Kidney epithelial cell (primary cell): ENCODE measurements around the gene MPIG6B. TPM values are rescaled to one million over a fixed set of nuclear protein-coding genes. Genes with fewer than 3 reads are reported as not detected.

Experiments
- DNase-seq: peaks from one replicate; pipeline ENCODE4 v3.0.0-alpha.2; 2010; ENCODE audit warnings: low read depth
- H3K27me3 ChIP-seq: 2 replicates; pipeline ENCODE4 v1.6.0; 2011; ENCODE audit warnings: low read length; ENCODE audit not compliant: control insufficient read depth, insufficient read depth
- H3K36me3 ChIP-seq: 2 replicates; pipeline ENCODE4 v1.5.1; 2011; ENCODE audit warnings: low read length; ENCODE audit not compliant: control insufficient read depth, insufficient read depth
- H3K4me3 ChIP-seq: 2 replicates; pipeline ENCODE4 v1.5.1; 2011; ENCODE audit warnings: low read depth, mild to moderate bottlenecking, control low read depth, low read length
- total RNA-seq: library from RNA; depleted of rRNA; stranded (reverse); fragments of >200 nt; gene quantifications from 2 replicates; pipeline ENCODE4 v1.2.3, GENCODE V29; 2015
- TF ChIP-seq, protein P1 (sequence below): IDR thresholded peaks from 2 replicates; pipeline ENCODE4 v1.5.1; 2011; ENCODE audit warnings: mild to moderate bottlenecking, moderate library complexity, low read length, control low read depth, inconsistent platforms; ENCODE audit not compliant: insufficient read depth, poor library complexity, severe bottlenecking

MPIG6B gene
- total RNA-seq, 1 donor from 2014 or later, result 0.29 TPM

DNA sequence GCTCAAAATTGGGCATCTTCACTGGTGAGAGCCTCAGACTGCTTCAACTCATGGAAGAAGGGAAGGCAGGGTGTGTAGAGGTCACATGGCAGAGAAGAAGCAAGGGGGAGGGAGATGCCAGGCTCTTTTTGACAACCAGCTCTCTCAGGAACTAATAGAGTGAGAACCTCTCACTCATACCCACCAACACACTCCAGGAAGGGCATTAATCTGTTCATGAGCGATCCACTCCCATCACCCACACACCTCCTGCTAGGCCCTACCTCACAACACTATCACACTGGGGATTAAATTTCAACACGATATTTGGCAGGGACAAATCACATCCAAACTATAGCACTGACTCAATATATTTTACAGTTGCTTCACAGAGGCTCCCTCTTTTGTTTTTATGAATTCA is 18.6 kb downstream of the MPIG6B start:
- no peak overlapping the region for H3K4me3 ChIP-seq
- peaks cover 2% of the 10 kb centered on the region for H3K36me3 ChIP-seq
- no peak for DNase-seq
- TF ChIP-seq, protein P1, sequence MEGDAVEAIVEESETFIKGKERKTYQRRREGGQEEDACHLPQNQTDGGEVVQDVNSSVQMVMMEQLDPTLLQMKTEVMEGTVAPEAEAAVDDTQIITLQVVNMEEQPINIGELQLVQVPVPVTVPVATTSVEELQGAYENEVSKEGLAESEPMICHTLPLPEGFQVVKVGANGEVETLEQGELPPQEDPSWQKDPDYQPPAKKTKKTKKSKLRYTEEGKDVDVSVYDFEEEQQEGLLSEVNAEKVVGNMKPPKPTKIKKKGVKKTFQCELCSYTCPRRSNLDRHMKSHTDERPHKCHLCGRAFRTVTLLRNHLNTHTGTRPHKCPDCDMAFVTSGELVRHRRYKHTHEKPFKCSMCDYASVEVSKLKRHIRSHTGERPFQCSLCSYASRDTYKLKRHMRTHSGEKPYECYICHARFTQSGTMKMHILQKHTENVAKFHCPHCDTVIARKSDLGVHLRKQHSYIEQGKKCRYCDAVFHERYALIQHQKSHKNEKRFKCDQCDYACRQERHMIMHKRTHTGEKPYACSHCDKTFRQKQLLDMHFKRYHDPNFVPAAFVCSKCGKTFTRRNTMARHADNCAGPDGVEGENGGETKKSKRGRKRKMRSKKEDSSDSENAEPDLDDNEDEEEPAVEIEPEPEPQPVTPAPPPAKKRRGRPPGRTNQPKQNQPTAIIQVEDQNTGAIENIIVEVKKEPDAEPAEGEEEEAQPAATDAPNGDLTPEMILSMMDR, result no peak
- no peaks in the 10 kb centered on the region for H3K27me3 ChIP-seq

DNA sequence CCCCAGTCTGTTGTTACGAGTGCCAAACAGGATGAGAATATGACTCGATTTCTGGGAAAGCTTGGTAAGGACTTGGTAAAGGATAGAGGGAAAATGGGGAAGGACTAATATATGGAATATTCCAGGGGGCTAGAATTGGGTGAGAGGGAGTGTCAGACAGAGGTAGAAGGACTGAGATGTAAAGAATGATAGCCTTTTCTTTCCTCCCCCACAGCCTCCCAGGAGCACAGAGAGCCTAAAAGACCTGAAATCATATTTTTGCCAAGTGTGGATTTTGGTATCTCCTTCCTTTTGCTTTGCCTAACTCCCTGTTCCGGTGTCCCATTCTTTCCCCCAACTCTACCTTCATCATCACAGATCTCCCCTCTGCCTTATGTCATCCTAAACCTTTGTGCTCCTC is 19.7 kb downstream of the MPIG6B start:
- TF ChIP-seq, protein P1, result no peak
- Histone ChIP-seq H3K4me3 (no peak overlapping the region), H3K27me3 (no peaks in the 10 kb centered on the region), H3K36me3 (peaks cover 2% of the 10 kb centered on the region)
- no peak for DNase-seq

DNA sequence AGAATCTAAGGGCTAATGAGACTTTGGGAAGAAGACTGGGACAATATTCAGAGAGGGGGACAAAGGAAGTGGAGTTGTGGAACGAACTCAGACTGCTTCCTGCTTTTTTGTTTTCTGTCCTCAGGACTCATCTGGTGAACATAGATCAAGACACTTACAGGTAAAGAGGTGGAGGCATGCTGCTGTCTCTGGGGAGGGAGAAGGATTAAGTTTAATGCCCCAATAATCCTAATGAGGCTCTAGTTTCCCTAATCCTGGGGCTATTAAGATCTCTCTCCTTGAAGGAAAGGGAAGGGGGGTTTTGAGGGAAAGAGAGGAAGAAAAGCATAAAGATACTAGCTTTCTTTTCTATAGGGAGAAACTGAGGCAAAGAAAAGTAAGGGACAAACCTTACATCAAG is 21.2 kb downstream of the MPIG6B start:
- no peak overlapping the region for H3K4me3 ChIP-seq
- TF ChIP-seq, protein P1, result no peak
- H3K27me3 ChIP-seq, result no peaks in the 10 kb centered on the region
- peaks cover 2% of the 10 kb centered on the region for H3K36me3 ChIP-seq
- no peak for DNase-seq

DNA sequence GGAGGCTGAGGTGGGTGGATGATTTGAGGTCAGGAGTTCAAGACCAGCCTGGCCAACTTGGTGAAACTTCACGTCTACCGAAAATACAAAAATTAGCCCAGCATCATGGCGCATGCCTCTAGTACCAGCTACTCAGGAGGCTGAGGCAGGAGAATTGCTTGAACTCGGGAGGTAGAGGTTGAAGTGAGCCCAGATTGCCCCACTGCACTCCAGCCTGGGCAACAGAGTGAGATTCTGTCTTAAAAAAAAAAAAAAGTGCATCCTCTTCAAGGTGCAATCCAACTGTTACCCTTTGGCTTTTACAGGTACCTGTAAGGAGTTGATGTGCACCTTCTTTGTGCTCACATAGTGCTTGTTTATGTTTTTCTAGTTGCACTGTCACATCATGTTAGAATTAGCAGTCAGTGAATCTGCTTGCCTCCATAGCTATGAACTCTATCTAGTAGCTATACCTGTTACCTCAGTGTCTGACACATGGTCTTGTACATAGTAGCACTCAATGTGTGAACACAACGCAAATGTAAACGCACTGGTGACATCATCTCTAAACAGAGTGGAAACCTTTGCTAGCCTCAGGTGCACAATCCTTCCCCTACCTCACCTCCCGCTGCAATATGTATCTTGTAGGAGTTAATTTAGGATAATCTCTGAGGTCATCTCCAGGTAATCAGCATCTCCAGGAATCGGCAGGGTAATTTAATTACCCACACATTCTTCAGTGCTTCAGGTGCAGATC is 26.3 kb downstream of the MPIG6B start:
- H3K4me3 ChIP-seq, result no peak overlapping the region
- H3K36me3 ChIP-seq, result no peaks in the 10 kb centered on the region
- no peak for DNase-seq
- no peaks in the 10 kb centered on the region for H3K27me3 ChIP-seq
- TF ChIP-seq, protein P1, result no peak

DNA sequence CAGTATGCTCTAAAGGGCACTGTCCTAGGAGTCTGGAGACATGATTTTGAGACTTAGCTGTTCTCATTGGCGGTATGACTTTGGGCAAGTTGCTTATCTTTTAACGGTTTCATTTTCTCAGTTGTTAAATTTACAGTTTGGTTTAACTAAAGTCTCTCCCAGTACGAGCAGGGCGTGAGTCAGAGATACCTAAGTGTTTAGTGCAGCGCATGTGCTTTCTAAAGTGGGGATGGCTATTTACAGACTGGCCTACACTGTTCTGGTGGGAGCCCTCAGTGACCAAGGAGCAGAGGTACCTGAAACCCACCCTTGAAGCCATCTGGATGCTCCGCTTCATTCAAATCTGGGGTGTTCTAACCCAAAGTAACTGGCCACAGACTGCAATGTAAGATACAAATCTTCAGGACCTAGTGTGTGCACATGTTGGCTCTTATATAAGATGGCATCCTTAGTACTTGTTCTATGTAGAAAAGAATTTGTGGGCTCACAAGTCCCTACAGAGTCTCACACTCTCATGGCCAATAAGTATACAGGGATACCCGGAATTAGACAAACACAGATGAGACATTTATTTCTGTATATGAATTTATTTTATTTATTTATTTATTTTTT is 27.3 kb downstream of the MPIG6B start:
- Histone ChIP-seq H3K36me3 (no peaks in the 10 kb centered on the region), H3K27me3 (no peaks in the 10 kb centered on the region), H3K4me3 (no peak overlapping the region)
- DNase-seq, result no peak
- TF ChIP-seq, protein P1, result no peak
